CD14-positive monocyte (primary cell): ENCODE results near the gene MMP1. TPM values are rescaled to one million over a fixed set of nuclear protein-coding genes. Genes with fewer than 3 reads are reported as not detected.

Experiments
- DNase-seq, 3 donors: peaks; one replicate each; pipeline ENCODE4 v3.0.0-alpha.2; 2011 to 2022
- H2AFZ ChIP-seq: 2 replicates; pipeline ENCODE4 v1.6.0; 2012; ENCODE audit warnings: mild to moderate bottlenecking, low read depth, low read length, inconsistent platforms; ENCODE audit not compliant: insufficient read depth, poor library complexity, severe bottlenecking
- H3K27ac ChIP-seq, 2 donors: 1 replicate in 1 of 2; 2 replicates in 1 of 2; pipeline ENCODE4 v1.5.1; 2012 to 2013; ENCODE audit warnings: low read length in 2 of 2, control low read depth in 1 of 2, inconsistent platforms in 1 of 2, low read depth in 1 of 2, mild to moderate bottlenecking in 1 of 2
- H3K27me3 ChIP-seq, 2 donors: one replicate each; pipeline versions ENCODE4 v1.6.0 to v1.6.1; 2011 to 2013; ENCODE audit warnings: low read length in 2 of 2; ENCODE audit not compliant: control insufficient read depth in 2 of 2, insufficient read depth in 2 of 2
- H3K36me3 ChIP-seq, 2 donors: replicated peaks in 1 of 2; 1 replicate in 1 of 2; 2 replicates in 1 of 2; pipeline versions ENCODE4 v1.5.1 to v1.6.1; 2012 to 2013; ENCODE audit warnings: low read length in 2 of 2, control low read depth in 1 of 2, inconsistent platforms in 1 of 2, mild to moderate bottlenecking in 1 of 2; ENCODE audit not compliant: insufficient read depth in 2 of 2, control insufficient read depth in 1 of 2
- H3K4me1 ChIP-seq, 2 donors: 1 replicate in 1 of 2; 2 replicates in 1 of 2; pipeline versions ENCODE4 v1.5.1 to v1.6.1; 2012 to 2013; ENCODE audit warnings: low read length in 2 of 2, control low read depth in 1 of 2, inconsistent platforms in 1 of 2, mild to moderate bottlenecking in 1 of 2, moderate library complexity in 1 of 2; ENCODE audit not compliant: insufficient read depth in 2 of 2, control insufficient read depth in 1 of 2
- H3K4me2 ChIP-seq: replicated peaks from 2 replicates; pipeline ENCODE3; 2012; ENCODE audit warnings: low read length, moderate library complexity, mild to moderate bottlenecking; ENCODE audit not compliant: poor library complexity, severe bottlenecking; ENCODE audit errors: extremely low read depth
- H3K4me3 ChIP-seq, 3 experiments: fragments of 200-600 bp in 1 of 3; sonication (generic) in 1 of 3; replicated peaks in 1 of 3; 1 replicate in 2 of 3; 2 replicates in 1 of 3; pipeline ENCODE4 v1.5.1; 2011 to 2013; ENCODE audit warnings: low read length in 3 of 3, mild to moderate bottlenecking in 3 of 3, control low read depth in 2 of 3, low read depth in 2 of 3, inconsistent platforms in 1 of 3, moderate library complexity in 1 of 3
- H3K79me2 ChIP-seq: 2 replicates; pipeline ENCODE4 v1.6.0; 2012; ENCODE audit warnings: mild to moderate bottlenecking, control low read depth, inconsistent platforms, low read length, moderate library complexity; ENCODE audit not compliant: insufficient read depth
- H3K9ac ChIP-seq: 2 replicates; pipeline ENCODE4 v1.6.0; 2017; ENCODE audit warnings: low read length, mild to moderate bottlenecking; ENCODE audit not compliant: insufficient read depth, poor library complexity, severe bottlenecking
- H3K9me3 ChIP-seq, 2 donors: replicated peaks in 1 of 2; 1 replicate in 1 of 2; 2 replicates in 1 of 2; pipeline versions ENCODE4 v1.5.1 to v1.6.1; 2012 to 2013; ENCODE audit warnings: low read length in 2 of 2, control low read depth in 1 of 2; ENCODE audit not compliant: control insufficient read depth in 1 of 2, insufficient read depth in 1 of 2
- H4K20me1 ChIP-seq: 2 replicates; pipeline ENCODE4 v1.6.0; 2012; ENCODE audit warnings: mild to moderate bottlenecking, low read length, control low read depth, moderate library complexity; ENCODE audit not compliant: insufficient read depth
- H3K27ac Mint-ChIP-seq, 7 donors: one replicate each; pipeline ENCODE4 v1.8.0; 2020; ENCODE audit warnings: mild to moderate bottlenecking in 7 of 7, mixed read lengths in 7 of 7, moderate library complexity in 6 of 7, inconsistent platforms in 2 of 7
- H3K27me3 Mint-ChIP-seq, 3 donors: one replicate each; pipeline ENCODE4 v1.8.0; 2021 to 2022; ENCODE audit warnings: low read depth in 3 of 3, mild to moderate bottlenecking in 3 of 3, mixed read lengths in 3 of 3, moderate library complexity in 3 of 3, inconsistent platforms in 1 of 3
- H3K36me3 Mint-ChIP-seq, 2 donors: one replicate each; pipeline ENCODE4 v1.8.0; 2020; ENCODE audit warnings: mixed read lengths in 2 of 2, inconsistent platforms in 1 of 2, mild to moderate bottlenecking in 1 of 2
- H3K4me1 Mint-ChIP-seq: one replicate; pipeline ENCODE4 v1.8.0; 2020; ENCODE audit warnings: mild to moderate bottlenecking, mixed read lengths
- H3K4me3 Mint-ChIP-seq, 2 donors: one replicate each; pipeline ENCODE4 v1.8.0; 2020; ENCODE audit warnings: mild to moderate bottlenecking in 2 of 2, mixed read lengths in 2 of 2, moderate library complexity in 1 of 2
- H3K9me3 Mint-ChIP-seq, 7 donors: one replicate each; pipeline ENCODE4 v1.8.0; 2020 to 2022; ENCODE audit warnings: mixed read lengths in 7 of 7, mild to moderate bottlenecking in 6 of 7, moderate library complexity in 6 of 7, inconsistent platforms in 2 of 7
- WGBS: methylation state at CpG from one replicate; pipeline ENCODE4 v1.1.5; 2013; ENCODE audit warnings: missing lambda C conversion rate; ENCODE audit not compliant: insufficient coverage; 5-methylcytosine and 5-hydroxymethylcytosine counted together
- intact Hi-C, 2 donors: fragments of 100-400 bp; cut with micrococcal nuclease; formaldehyde crosslinking; loops; one replicate each; pipeline versions ENCODE4 v1.15.0 to v1.15.1; 2023
- polyA plus RNA-seq, 3 donors: library from polyadenylated mRNA; depleted of rRNA in 1 of 3; unstranded in 2 of 3; stranded (reverse) in 1 of 3; fragments of 300-500 nt in 2 of 3; fragments of >200 nt in 1 of 3; fragmentation: Illumina TruSeq in 2 of 3; gene quantifications; 1 replicate in 2 of 3; 2 replicates in 1 of 3; pipeline ENCODE4 v1.2.3, GENCODE V29; 2012 to 2021
- TF ChIP-seq, protein P1 (sequence below): fragments of 200-600 bp; IDR thresholded peaks from one replicate; pipeline ENCODE4 v1.8.0; 2022; ENCODE audit warnings: antibody characterized with exemption, mild to moderate bottlenecking

MMP1 gene
- polyA plus RNA-seq, 3 donors, result not detected

GRCh38 chr11:102791271-102792036 lies 6.5 kb downstream of the MMP1 start:
- H3K36me3 ChIP-seq, result no peaks in the 10 kb centered on the region
- TF ChIP-seq, protein P1, sequence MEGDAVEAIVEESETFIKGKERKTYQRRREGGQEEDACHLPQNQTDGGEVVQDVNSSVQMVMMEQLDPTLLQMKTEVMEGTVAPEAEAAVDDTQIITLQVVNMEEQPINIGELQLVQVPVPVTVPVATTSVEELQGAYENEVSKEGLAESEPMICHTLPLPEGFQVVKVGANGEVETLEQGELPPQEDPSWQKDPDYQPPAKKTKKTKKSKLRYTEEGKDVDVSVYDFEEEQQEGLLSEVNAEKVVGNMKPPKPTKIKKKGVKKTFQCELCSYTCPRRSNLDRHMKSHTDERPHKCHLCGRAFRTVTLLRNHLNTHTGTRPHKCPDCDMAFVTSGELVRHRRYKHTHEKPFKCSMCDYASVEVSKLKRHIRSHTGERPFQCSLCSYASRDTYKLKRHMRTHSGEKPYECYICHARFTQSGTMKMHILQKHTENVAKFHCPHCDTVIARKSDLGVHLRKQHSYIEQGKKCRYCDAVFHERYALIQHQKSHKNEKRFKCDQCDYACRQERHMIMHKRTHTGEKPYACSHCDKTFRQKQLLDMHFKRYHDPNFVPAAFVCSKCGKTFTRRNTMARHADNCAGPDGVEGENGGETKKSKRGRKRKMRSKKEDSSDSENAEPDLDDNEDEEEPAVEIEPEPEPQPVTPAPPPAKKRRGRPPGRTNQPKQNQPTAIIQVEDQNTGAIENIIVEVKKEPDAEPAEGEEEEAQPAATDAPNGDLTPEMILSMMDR, result no peak

DNA sequence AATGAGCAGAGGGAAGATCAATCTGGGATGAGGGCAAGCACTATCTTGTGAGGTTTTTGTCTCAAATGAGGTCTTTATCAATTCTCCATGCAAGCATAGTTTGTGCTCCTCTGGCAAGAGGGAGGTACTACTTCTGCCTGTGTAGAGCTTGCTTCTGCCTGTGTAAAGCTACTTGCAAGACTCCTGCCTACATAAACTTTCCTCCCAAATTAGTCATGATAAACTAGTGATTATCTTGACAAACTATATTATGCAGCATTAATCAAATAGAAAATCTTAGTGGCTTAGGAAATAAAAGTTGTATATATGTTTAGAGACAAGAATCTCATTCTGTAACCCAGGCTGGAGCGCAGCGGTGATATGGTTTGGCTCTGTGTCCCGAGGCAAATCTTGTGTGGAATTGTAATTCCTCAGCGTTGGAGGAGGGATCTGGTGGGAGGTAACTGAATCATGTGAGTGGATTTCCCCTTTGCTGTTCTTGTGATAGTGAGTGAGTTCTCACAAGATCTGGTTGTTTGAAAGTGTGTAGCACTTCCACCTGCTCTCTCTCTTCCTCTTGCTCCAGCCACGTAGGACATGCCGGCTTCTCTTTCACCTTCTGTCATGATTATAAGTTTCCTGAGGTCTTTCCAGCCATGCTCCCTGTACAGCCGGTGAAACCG lies 9.5 kb downstream of the MMP1 start:
- peaks cover 0 to 4% (median 4%) of the 10 kb centered on the region in 3 donors for H3K27me3 Mint-ChIP-seq
- Histone ChIP-seq H3K79me2 (no peaks in the 10 kb centered on the region), H3K36me3 (no peaks in the 10 kb centered on the region), H3K27me3 (peaks cover 0 to 2% of the 10 kb centered on the region in 2 donors), H3K4me2 (no peak overlapping the region), H4K20me1 (no peaks in the 10 kb centered on the region), H2AFZ (no peak overlapping the region), H3K9ac (no peak overlapping the region), H3K27ac (no peak overlapping the region), H3K9me3 (no peaks in the 10 kb centered on the region), H3K4me3 (no peak overlapping the region), H3K4me1 (no peaks in the 10 kb centered on the region)
- no peaks in the 10 kb centered on the region for H3K36me3 Mint-ChIP-seq
- TF ChIP-seq, protein P1, result no peak
- no peaks in the 10 kb centered on the region for H3K9me3 Mint-ChIP-seq
- 85% methylated on average over 4 of the region's 8 CpGs for WGBS
- intact Hi-C loops, result no loop called here
- no peak for DNase-seq
- no peaks in the 10 kb centered on the region for H3K4me1 Mint-ChIP-seq
- no peak overlapping the region for H3K4me3 Mint-ChIP-seq
- no peak overlapping the region for H3K27ac Mint-ChIP-seq

More at GRCh38 chr11:102791271-102792036, 6.5 kb downstream of the MMP1 start:
- Mint-ChIP-seq H3K27ac (no peak overlapping the region), H3K9me3 (no peaks in the 10 kb centered on the region), H3K4me1 (no peaks in the 10 kb centered on the region), H3K4me3 (no peak overlapping the region), H3K36me3 (no peaks in the 10 kb centered on the region), H3K27me3 (peaks cover 0 to 9% (median 4%) of the 10 kb centered on the region in 3 donors)
- Histone ChIP-seq H3K4me1 (no peaks in the 10 kb centered on the region), H4K20me1 (no peaks in the 10 kb centered on the region), H3K9ac (no peak overlapping the region), H3K27ac (no peak overlapping the region), H3K4me2 (no peak overlapping the region), H3K4me3 (no peak overlapping the region), H2AFZ (no peak overlapping the region), H3K27me3 (peaks cover 0 to 2% of the 10 kb centered on the region in 2 donors), H3K9me3 (no peaks in the 10 kb centered on the region), H3K79me2 (no peaks in the 10 kb centered on the region)
- intact Hi-C loops, result no loop called here
- WGBS, result 94% methylated on average over 2 of the region's 4 CpGs
- no peak for DNase-seq
